Neural cell (in vitro differentiated cells): Measurements from ENCODE around the gene NCOA4. TPM values are rescaled to one million over a fixed set of nuclear protein-coding genes. Genes with fewer than 3 reads are reported as not detected.

Source experiments
- H2AFZ ChIP-seq: fragments of 200-600, 300-800 bp; sonication (generic), shearing (Covaris generic); 2 replicates; pipeline ENCODE4 v1.6.0; 2014; ENCODE audit warnings: low read depth, mild to moderate bottlenecking, antibody characterized with exemption, low read length, moderate library complexity
- H3F3A ChIP-seq: fragments of 200-600 bp; shearing (Covaris generic); 2 replicates; pipeline ENCODE4 v1.6.1; 2016; ENCODE audit warnings: mild to moderate bottlenecking, moderate library complexity, mixed read lengths, antibody characterized with exemption, low read length; ENCODE audit not compliant: insufficient read depth, poor library complexity, severe bottlenecking
- H3K27ac ChIP-seq: fragments of 200-600, 300-800 bp; sonication (generic), shearing (Covaris generic); 2 replicates; pipeline ENCODE4 v1.5.1; 2014; ENCODE audit warnings: mild to moderate bottlenecking, low read length, moderate library complexity
- H3K27me3 ChIP-seq: fragments of 300-800, 200-600 bp; sonication (generic), shearing (Covaris generic); 2 replicates; pipeline ENCODE4 v1.6.0; 2014; ENCODE audit warnings: mild to moderate bottlenecking, low read depth, low read length, moderate library complexity; ENCODE audit not compliant: insufficient read depth
- H3K36me3 ChIP-seq: fragments of 300-800, 200-600 bp; sonication (generic), shearing (Covaris generic); 2 replicates; pipeline ENCODE4 v1.5.1; 2014; ENCODE audit warnings: mild to moderate bottlenecking, antibody characterized with exemption, low read length, moderate library complexity; ENCODE audit not compliant: insufficient read depth
- H3K4me2 ChIP-seq: fragments of 300-800, 200-600 bp; sonication (generic), shearing (Covaris generic); 2 replicates; pipeline ENCODE4 v1.6.0; 2014; ENCODE audit warnings: mild to moderate bottlenecking, low read length
- H3K4me3 ChIP-seq: fragments of 300-800, 200-600 bp; sonication (generic), shearing (Covaris generic); 2 replicates; pipeline ENCODE4 v1.5.1; 2014; ENCODE audit warnings: mild to moderate bottlenecking, low read length, moderate library complexity
- H3K79me2 ChIP-seq: fragments of 200-600 bp; shearing (Covaris generic); replicated peaks from 2 replicates; pipeline ENCODE4 v1.6.0; 2014; ENCODE audit warnings: mild to moderate bottlenecking, low read length, moderate library complexity; ENCODE audit not compliant: insufficient read depth
- H3K9ac ChIP-seq: fragments of 300-800, 200-600 bp; sonication (generic), shearing (Covaris generic); 2 replicates; pipeline ENCODE4 v1.6.1; 2016; ENCODE audit warnings: mild to moderate bottlenecking, low read length, mixed read lengths
- H3K9me2 ChIP-seq: fragments of 200-600 bp; shearing (Covaris generic); 2 replicates; pipeline ENCODE4 v1.6.1; 2016; ENCODE audit warnings: mild to moderate bottlenecking, low read length, mixed read lengths; ENCODE audit not compliant: insufficient read depth
- H3K9me3 ChIP-seq: fragments of 200-600, 300-800 bp; sonication (generic), shearing (Covaris generic); 2 replicates; pipeline ENCODE4 v1.6.1; 2016; ENCODE audit warnings: mild to moderate bottlenecking, mixed run types, low read length, moderate library complexity, mixed read lengths
- H4K20me1 ChIP-seq: fragments of 200-600 bp; shearing (Covaris generic); 2 replicates; pipeline ENCODE4 v1.6.1; 2016; ENCODE audit warnings: mild to moderate bottlenecking, mixed run types; ENCODE audit not compliant: insufficient read depth
- EP300 ChIP-seq: fragments of 450-650 bp; conservative IDR thresholded peaks from 2 replicates; pipeline ENCODE4 v1.6.1; 2014; ENCODE audit warnings: antibody characterized with exemption, mild to moderate bottlenecking, moderate library complexity; ENCODE audit not compliant: poor library complexity, severe bottlenecking
- EZH2 ChIP-seq: fragments of 200-600, 300-800 bp; shearing (Covaris generic), sonication (generic); IDR thresholded peaks from 2 replicates; pipeline ENCODE4 v1.6.1; 2014; ENCODE audit warnings: antibody characterized with exemption, low read length, borderline replicate concordance, mild to moderate bottlenecking; ENCODE audit not compliant: insufficient read depth, poor library complexity, severe bottlenecking
- POLR2AphosphoS5 ChIP-seq: IDR thresholded peaks from 2 replicates; pipeline ENCODE4 v1.6.1; 2012
- RAD21 ChIP-seq: fragments of 450-650 bp; conservative IDR thresholded peaks from 2 replicates; pipeline ENCODE4 v1.6.1; 2014; ENCODE audit warnings: antibody characterized with exemption, mild to moderate bottlenecking, moderate library complexity
- SMC3 ChIP-seq: fragments of 450-650 bp; conservative IDR thresholded peaks from 2 replicates; pipeline ENCODE4 v1.6.1; 2014; ENCODE audit warnings: antibody characterized with exemption, mild to moderate bottlenecking, moderate library complexity; ENCODE audit not compliant: poor library complexity
- TAF1 ChIP-seq: IDR thresholded peaks from 2 replicates; pipeline ENCODE4 v1.6.1; 2012; ENCODE audit warnings: low read depth
- polyA plus RNA-seq: library from polyadenylated mRNA; depleted of rRNA; stranded (reverse); fragments of >200 nt; gene quantifications from 2 replicates; pipeline ENCODE4 v1.2.3, GENCODE V29; 2014
- TF ChIP-seq, protein P1 (sequence below): fragments of 450-650 bp; IDR thresholded peaks from 2 replicates; pipeline ENCODE4 v1.5.1; 2014; ENCODE audit warnings: antibody characterized with exemption, mild to moderate bottlenecking, moderate library complexity; ENCODE audit not compliant: poor library complexity, severe bottlenecking
- TF ChIP-seq, protein P2 (sequence below): IDR thresholded peaks from 2 replicates; pipeline ENCODE4 v1.6.1; 2012; ENCODE audit warnings: borderline replicate concordance

NCOA4 gene
- polyA plus RNA-seq, 1 donor from 2014 or later = 131 TPM

DNA sequence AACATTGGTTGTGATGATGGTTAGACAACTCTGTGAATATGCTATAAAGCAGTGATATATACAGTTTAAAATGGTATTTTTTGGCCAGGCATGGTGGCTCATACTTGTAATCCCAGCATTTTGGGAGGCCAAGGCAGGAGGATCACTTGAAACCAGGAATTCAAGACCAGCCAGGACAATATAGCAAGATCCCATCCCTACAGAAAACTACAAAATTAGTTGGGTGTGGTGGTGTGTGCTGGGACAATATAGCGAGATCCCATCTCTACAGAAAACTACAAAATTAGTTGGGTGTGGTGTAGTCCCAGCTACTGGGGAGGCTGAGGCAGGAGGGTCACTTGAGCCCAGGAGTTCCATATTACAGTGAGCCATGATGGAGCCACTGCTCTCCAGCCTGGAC lies 43.1 kb upstream of the NCOA4 start:
- Histone ChIP-seq H3K4me2 (no peak overlapping the region), H3K36me3 (no peaks in the 10 kb centered on the region), H4K20me1 (no peaks in the 10 kb centered on the region), H3K27ac (no peak overlapping the region), H3K9me3 (no peaks in the 10 kb centered on the region), H3K9ac (no peak overlapping the region), H3F3A (no peaks in the 10 kb centered on the region), H3K9me2 (no peaks in the 10 kb centered on the region), H2AFZ (no peak overlapping the region), H3K4me3 (no peak overlapping the region), H3K27me3 (no peaks in the 10 kb centered on the region), H3K79me2 (no peaks in the 10 kb centered on the region)
- TF ChIP-seq POLR2AphosphoS5 (no peak), TAF1 (no peak), EP300 (no peak), RAD21 (no peak)
- TF ChIP-seq, protein P1, sequence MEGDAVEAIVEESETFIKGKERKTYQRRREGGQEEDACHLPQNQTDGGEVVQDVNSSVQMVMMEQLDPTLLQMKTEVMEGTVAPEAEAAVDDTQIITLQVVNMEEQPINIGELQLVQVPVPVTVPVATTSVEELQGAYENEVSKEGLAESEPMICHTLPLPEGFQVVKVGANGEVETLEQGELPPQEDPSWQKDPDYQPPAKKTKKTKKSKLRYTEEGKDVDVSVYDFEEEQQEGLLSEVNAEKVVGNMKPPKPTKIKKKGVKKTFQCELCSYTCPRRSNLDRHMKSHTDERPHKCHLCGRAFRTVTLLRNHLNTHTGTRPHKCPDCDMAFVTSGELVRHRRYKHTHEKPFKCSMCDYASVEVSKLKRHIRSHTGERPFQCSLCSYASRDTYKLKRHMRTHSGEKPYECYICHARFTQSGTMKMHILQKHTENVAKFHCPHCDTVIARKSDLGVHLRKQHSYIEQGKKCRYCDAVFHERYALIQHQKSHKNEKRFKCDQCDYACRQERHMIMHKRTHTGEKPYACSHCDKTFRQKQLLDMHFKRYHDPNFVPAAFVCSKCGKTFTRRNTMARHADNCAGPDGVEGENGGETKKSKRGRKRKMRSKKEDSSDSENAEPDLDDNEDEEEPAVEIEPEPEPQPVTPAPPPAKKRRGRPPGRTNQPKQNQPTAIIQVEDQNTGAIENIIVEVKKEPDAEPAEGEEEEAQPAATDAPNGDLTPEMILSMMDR = no peak

DNA sequence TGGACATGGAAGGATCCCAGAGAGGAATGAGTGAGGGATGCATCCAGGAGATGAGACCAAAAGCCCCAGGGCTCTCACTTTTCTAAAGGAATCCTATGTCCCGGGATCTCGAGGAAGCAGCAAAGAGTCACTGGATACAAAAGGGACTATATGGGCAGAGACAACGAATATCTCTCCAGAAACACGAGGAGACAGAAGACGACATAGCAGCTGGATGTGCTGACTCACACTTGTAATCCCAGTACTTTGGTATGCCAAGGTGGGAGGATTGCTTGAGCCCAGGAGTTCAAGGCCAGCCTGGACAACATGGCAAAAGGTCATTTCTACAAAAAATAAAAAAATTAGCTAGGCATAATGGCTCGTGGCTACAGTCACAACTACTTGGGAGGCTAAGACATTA lies 40.3 kb upstream of the NCOA4 start:
- H3K27me3 ChIP-seq = no peaks in the 10 kb centered on the region
- no peak overlapping the region for H3K9ac ChIP-seq
- no peak overlapping the region for H3K4me2 ChIP-seq
- no peak overlapping the region for H3K4me3 ChIP-seq
- H3K79me2 ChIP-seq = no peaks in the 10 kb centered on the region
- H3K27ac ChIP-seq = no peak overlapping the region
- no peaks in the 10 kb centered on the region for H3K9me3 ChIP-seq
- no peaks in the 10 kb centered on the region for H3K9me2 ChIP-seq
- no peak overlapping the region for H2AFZ ChIP-seq
- no peaks in the 10 kb centered on the region for H3K36me3 ChIP-seq
- TF ChIP-seq, protein P1 = no peak
- no peak for TF ChIP-seq RAD21
- TF ChIP-seq, protein P2, sequence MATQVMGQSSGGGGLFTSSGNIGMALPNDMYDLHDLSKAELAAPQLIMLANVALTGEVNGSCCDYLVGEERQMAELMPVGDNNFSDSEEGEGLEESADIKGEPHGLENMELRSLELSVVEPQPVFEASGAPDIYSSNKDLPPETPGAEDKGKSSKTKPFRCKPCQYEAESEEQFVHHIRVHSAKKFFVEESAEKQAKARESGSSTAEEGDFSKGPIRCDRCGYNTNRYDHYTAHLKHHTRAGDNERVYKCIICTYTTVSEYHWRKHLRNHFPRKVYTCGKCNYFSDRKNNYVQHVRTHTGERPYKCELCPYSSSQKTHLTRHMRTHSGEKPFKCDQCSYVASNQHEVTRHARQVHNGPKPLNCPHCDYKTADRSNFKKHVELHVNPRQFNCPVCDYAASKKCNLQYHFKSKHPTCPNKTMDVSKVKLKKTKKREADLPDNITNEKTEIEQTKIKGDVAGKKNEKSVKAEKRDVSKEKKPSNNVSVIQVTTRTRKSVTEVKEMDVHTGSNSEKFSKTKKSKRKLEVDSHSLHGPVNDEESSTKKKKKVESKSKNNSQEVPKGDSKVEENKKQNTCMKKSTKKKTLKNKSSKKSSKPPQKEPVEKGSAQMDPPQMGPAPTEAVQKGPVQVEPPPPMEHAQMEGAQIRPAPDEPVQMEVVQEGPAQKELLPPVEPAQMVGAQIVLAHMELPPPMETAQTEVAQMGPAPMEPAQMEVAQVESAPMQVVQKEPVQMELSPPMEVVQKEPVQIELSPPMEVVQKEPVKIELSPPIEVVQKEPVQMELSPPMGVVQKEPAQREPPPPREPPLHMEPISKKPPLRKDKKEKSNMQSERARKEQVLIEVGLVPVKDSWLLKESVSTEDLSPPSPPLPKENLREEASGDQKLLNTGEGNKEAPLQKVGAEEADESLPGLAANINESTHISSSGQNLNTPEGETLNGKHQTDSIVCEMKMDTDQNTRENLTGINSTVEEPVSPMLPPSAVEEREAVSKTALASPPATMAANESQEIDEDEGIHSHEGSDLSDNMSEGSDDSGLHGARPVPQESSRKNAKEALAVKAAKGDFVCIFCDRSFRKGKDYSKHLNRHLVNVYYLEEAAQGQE = no peak
- no peak for TF ChIP-seq EZH2
- TF ChIP-seq SMC3 = no peak
- no peaks in the 10 kb centered on the region for H3F3A ChIP-seq
- H4K20me1 ChIP-seq = no peaks in the 10 kb centered on the region
